Thyroid gland (tissue), 4 donors: Measurements from ENCODE around the gene MRRF.

Experiments used
- CTCF ChIP-seq, 6 experiments: fragments of 200-600 bp in 3 of 6; fragments of 450-650 bp in 3 of 6; sonication (generic) in 3 of 6; IDR thresholded peaks; one replicate each; pipeline ENCODE4 v1.5.1; 2016 to 2019; ENCODE audit warnings: antibody characterized with exemption in 6 of 6, mild to moderate bottlenecking in 2 of 6, inconsistent platforms in 1 of 6, moderate library complexity in 1 of 6
- POLR2A ChIP-seq, 2 donors: fragments of 450-650 bp; IDR thresholded peaks; one replicate each; pipeline ENCODE4 v1.6.1; 2017; ENCODE audit warnings: antibody characterized with exemption in 2 of 2, mild to moderate bottlenecking in 2 of 2, moderate library complexity in 1 of 2

- TF ChIP-seq CTCF (IDR thresholded peaks at IDR 0.05) (no peak), POLR2A (IDR thresholded peaks at IDR 0.05) (no peak)
These were observed 105.6 kb downstream of the MRRF start for GRCh38 chr9:122370303-122370702.
